Stimulated activated CD8-positive, alpha-beta memory T cell treated with anti-CD3 and anti-CD28 coated beads, Interleukin-4, amount 100 ng/mL, for 48 hours (primary cell): ENCODE measurements around the gene MRPL58.
A peak's percentile ranks its signal among the peaks of the same experiment; 100 is the strongest.
"Not testable (repeated sequence)": the region's sequence is repeated elsewhere in the genome, so short reads cannot be mapped to it uniquely, and the experiment has no call there.

ENCODE experiments used
- DNase-seq: peaks from one replicate; pipeline ENCODE4 v3.0.0-alpha.2; 2020

MRPL58 gene

DNA sequence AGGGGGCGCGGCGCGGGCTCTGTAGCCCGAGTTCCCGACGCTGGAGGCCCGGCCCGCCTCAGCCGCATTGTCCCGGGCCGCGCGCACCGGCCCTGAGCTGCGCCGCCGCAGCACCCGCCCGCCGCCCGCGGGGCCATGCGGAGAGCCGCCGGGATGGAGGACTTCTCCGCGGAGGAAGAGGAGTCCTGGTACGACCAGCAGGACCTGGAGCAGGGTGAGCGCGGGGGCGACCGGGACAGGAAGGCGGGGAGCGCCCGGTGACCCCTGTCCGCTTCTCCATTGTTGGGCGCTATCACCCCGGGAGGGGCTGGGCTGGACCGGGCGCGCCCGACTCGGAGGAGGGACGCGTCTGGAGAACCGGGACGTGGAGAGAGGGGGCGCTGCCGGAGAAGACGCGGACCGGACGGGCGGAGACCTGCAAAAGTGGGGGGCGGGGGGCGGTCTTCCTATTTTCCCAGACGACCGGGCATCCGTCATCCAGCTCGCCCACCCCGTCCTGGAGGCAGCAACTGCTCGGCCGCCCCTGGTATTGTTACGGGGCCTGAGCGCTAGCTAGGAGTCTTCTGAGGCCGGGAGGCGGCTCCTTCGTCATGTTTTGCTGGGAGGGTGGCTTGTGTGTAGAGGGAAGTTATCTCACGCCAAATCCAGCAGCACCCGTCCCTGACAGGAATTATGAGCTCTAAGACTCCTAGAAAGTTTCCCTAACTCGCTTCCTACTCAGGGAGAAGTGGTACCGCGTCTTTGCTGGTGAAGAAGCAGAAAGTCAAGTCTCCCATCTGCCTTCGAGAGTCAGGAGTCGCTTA lies 24.4 kb upstream of the MRPL58 start:
- peak; percentile 39 for DNase-seq

GRCh38 chr17:74990581-74991105 lies 21.8 kb upstream of the MRPL58 start:
- DNase-seq, result no peak

DNA sequence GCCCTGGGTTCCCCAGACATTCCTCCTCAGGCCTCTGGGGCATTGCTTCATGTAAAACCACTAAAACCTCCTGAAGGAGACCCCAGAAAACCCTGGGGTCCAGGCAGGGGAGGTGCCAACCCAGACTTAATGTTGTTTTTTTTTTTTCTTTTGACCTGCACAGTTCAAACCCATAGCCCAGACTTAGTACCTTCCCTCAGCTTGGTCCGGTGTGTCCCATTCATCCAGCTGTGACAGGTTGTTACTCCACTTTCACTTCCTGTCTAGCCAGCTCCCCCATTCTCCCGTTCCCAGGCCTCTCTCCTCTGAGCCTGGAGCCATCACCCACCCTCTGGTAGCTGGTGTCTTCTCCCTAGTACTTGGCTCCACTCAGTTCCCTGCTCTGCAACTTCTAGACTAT lies 20.2 kb upstream of the MRPL58 start:
- no peak for DNase-seq

- no peak for DNase-seq
Measured at GRCh38 chr17:74994440-74994839, 18.0 kb upstream of the MRPL58 start.

GRCh38 chr17:74995847-74996246 lies 16.6 kb upstream of the MRPL58 start:
- DNase-seq, result no peak

GRCh38 chr17:74998783-74999182 lies 13.7 kb upstream of the MRPL58 start:
- no peak for DNase-seq

GRCh38 chr17:74999523-74999922 lies 12.9 kb upstream of the MRPL58 start:
- no peak for DNase-seq

GRCh38 chr17:75001915-75002843 lies 10.3 kb upstream of the MRPL58 start:
- no peak for DNase-seq

DNA sequence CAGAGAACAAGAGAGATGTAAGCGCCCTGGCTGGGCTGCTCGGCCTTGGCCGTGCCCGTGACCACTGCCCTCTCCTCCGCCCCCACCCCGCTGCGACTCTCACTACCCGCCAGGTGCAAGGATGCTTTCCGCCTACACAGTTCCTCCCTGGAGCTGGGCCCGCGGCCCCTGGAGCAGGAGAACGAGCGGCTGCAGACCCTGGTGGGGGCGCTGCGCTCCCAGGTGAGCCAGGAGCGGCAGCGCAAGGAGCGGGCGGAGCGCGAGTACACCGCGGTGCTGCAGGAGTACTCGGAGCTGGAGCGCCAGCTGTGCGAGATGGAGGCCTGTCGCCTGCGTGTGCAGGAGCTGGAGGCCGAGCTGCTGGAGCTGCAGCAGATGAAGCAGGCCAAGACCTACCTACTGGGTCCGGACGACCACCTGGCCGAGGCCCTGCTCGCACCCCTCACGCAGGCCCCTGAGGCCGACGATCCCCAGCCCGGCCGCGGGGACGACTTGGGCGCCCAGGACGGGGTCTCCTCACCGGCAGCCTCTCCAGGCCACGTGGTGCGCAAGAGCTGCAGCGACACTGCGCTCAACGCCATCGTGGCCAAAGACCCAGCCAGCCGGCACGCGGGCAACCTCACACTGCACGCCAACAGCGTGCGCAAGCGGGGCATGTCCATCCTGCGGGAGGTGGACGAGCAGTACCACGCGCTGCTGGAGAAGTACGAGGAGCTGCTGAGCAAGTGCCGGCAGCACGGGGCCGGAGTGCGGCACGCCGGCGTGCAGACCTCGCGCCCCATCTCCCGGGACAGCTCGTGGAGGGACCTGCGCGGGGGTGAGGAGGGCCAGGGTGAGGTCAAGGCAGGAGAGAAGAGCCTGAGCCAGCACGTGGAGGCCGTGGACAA lies 9.2 kb upstream of the MRPL58 start:
- DNase-seq, result no peak

DNA sequence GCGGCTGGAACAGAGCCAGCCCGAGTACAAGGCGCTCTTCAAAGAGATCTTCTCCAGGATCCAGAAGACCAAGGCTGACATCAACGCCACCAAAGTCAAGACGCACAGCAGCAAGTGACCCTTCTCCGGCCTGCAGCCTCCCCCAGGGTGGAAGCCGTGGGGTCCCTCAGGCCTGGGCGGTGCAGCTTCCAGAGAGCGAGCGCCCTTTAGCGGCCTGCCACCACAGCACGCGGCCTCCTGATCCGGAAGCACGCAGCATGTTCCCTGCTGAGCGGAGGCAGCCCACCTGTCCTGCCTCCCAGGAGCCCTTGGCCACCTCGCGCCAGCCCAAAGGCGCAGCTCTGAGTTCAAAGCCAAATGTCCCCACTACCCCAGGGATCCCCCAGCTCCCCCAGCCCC lies 8.5 kb upstream of the MRPL58 start:
- DNase-seq, result no peak

GRCh38 chr17:75004371-75004770 lies 8.1 kb upstream of the MRPL58 start:
- no peak for DNase-seq

DNA sequence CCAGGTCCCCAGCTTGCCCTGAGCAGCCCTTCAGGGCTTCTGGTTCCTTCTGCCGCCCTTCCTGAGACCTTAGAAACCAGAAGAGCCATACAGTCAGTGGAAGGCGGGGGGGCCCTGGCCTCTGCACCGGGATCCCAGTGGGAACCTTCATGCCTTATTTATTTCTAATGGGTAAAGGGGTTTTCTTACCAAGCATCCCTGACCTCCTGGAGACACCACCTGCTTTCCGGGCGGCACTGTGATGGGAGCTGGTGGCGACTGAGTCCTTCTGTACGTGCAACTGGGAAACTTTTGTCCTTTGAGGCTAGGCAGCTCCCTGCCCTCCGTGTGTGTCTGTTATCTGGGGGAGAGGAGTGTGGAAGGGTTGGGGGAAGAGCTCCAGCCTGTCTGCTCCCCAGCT lies 7.2 kb upstream of the MRPL58 start:
- DNase-seq, result no peak

GRCh38 chr17:75006084-75006483 lies 6.4 kb upstream of the MRPL58 start:
- DNase-seq, result not testable (repeated sequence)

GRCh38 chr17:75006653-75007052 lies 5.8 kb upstream of the MRPL58 start:
- no peak for DNase-seq

- no peak for DNase-seq
Measured at GRCh38 chr17:75008373-75008772, 4.1 kb upstream of the MRPL58 start.

- no peak for DNase-seq
Measured at GRCh38 chr17:75009139-75009724, 3.2 kb upstream of the MRPL58 start.

GRCh38 chr17:75010683-75011400 lies 1.6 kb upstream of the MRPL58 start:
- DNase-seq, result peak; percentile 30

DNA sequence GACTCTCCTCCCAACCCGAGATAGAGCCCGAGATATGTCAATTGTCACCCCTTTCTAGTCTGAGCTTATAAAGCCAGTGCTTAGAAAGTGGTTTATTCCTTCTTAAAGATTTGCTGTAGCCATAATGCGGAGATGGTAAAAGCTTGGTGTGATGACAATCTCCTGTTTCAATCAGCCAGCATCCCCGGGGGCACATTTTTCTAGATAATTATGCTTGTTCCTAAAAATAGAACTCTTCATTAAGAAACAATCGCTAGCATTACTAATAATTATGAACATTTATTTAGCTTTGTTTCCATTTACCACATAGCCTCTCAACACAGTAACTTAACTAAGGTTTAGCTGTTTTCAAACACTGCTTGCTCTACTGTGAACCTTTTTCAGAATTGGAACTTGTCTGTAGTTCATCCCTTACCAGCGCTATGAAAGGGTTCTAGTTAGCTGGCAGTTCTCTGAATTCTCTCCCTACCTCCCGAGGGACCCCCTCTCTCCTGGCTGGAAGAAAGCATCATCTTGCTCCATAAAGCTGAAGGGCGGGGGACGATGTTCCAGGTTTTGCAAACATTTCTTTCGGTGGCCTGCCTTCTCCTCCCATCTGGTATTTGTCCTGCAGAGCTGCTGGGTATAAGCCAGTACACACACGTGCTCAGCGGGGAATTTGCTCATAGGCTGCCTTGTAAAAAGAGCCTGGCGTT lies 922 bp upstream of the MRPL58 start:
- no peak for DNase-seq

GRCh38 chr17:75012096-75012345 lies 449 bp upstream of the MRPL58 start:
- DNase-seq, result no peak

GRCh38 chr17:75013092-75013559 lies 656 bp downstream of the MRPL58 start:
- no peak for DNase-seq

DNA sequence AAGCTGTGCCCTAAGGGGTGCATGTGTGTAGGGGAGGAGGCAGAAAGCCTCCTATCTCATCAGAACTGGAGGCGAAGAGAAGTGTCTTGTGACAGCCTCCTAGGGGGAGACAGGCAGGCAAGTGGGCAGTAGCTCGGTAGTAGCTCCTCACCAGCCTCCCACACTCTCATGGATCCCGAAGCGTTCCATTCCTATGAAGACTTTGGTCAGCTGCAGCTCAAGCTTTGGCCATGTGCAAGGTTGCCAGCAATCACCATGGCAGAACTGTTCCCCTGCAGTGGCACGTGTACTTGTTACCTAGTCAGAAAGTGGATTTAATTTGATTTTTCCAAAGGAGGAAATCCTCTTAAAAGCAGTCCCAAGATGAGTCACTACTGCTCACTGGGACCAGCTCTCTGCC lies 6.7 kb downstream of the MRPL58 start:
- DNase-seq, result no peak
